Occipital lobe (tissue), 3 donors: ENCODE measurements around the gene TMPRSS2. TPM values are rescaled to one million over a fixed set of nuclear protein-coding genes. Genes with fewer than 3 reads are reported as not detected.
"Not testable (repeated sequence)": the region's sequence is repeated elsewhere in the genome, so short reads cannot be mapped to it uniquely, and the experiment has no call there.

ENCODE experiments used
- DNase-seq: peaks from one replicate; lab custom pipeline; 2025; lab: John Stamatoyannopoulos, UW
- small RNA-seq: library from RNA; depleted of rRNA; stranded (forward); fragments of <200 nt; gene quantifications from one replicate; pipeline ENCODE3, GENCODE V24; 2014
- total RNA-seq: library from RNA; depleted of rRNA; stranded (reverse); fragments of >200 nt; gene quantifications from one replicate; pipeline ENCODE4 v1.2.3, GENCODE V29; 2014

Gene TMPRSS2
- total RNA-seq, 1 donor from 2014 or later = not detected

GRCh38 chr21:41428311-41428710, 79.6 kb downstream of the TMPRSS2 start:
- DNase-seq = no peak

- DNase-seq = no peak
These were observed 80.4 kb downstream of the TMPRSS2 start for GRCh38 chr21:41427556-41427955.

- no peak for DNase-seq
These were observed 81.1 kb downstream of the TMPRSS2 start for GRCh38 chr21:41426676-41427404.

GRCh38 chr21:41425954-41426675, 81.8 kb downstream of the TMPRSS2 start, which contains the start of gene MX1:
TSS of gene MX1 (plus strand) at chr21:41426239. CDS start at chr21:41432071, 5,832 bp downstream.
- peak; percentile 46 for DNase-seq

GRCh38 chr21:41425588-41425953, 82.4 kb downstream of the TMPRSS2 start:
- no peak for DNase-seq

GRCh38 chr21:41423305-41423636, 84.7 kb downstream of the TMPRSS2 start:
- DNase-seq = not testable (repeated sequence)

GRCh38 chr21:41422546-41423304, 85.2 kb downstream of the TMPRSS2 start:
- DNase-seq = no peak

- DNase-seq = not testable (repeated sequence)
These were observed 87.0 kb downstream of the TMPRSS2 start for GRCh38 chr21:41420998-41421397.

- peak; percentile 77 for DNase-seq
These were observed 87.8 kb downstream of the TMPRSS2 start for GRCh38 chr21:41419921-41420862.

- DNase-seq = no peak
These were observed 88.8 kb downstream of the TMPRSS2 start for GRCh38 chr21:41418956-41419680.

- DNase-seq = no peak
These were observed 89.6 kb downstream of the TMPRSS2 start for GRCh38 chr21:41418393-41418792.

GRCh38 chr21:41417505-41417904, 90.5 kb downstream of the TMPRSS2 start:
- DNase-seq = not testable (repeated sequence)

Small RNAs within 50 kb of the gene (small RNA-seq; reads per million reads assigned to genes)
- not detected for gene RF00421

Other genes starting within 250 kb of the TMPRSS2 start
- gene FAM3B, start 191.4 kb downstream of the TMPRSS2 start, total RNA-seq = not detected
- gene MX2, start 146.1 kb downstream of the TMPRSS2 start, total RNA-seq = 0.62 TPM
- 12.2 TPM for gene MX1, start 81.9 kb downstream of the TMPRSS2 start, total RNA-seq